ENCODE data around the gene EPHB1.
A peak's percentile ranks its signal among the peaks of the same experiment; 100 is the strongest.
"Not testable (repeated sequence)": the region's sequence is repeated elsewhere in the genome, so short reads cannot be mapped to it uniquely, and the experiment has no call there.

The EPHB1 gene

DNA sequence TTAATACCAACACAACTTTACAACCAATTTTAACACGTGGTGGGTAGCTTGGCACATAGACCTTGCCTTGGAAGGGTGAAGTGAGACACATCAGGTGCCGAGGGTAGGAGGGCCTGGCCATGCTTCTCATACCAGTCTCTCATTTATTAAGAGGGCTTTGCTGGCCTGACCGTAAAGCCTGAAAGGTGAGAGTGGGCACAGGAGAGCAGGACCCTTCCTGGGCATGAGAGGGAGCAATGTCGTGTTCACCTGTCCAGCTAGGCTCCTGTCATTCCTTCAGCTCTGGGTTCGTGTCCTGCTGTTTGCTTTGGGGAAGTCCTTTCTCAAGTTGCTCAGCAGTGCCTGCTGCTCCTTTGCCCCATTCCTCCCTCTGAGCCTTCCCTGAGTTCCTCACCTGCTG is 294.4 kb downstream of the EPHB1 start:
- no peak for DNase-seq

GRCh38 chr3:135090020-135090717 is 295.1 kb downstream of the EPHB1 start:
- no peak for DNase-seq

DNA sequence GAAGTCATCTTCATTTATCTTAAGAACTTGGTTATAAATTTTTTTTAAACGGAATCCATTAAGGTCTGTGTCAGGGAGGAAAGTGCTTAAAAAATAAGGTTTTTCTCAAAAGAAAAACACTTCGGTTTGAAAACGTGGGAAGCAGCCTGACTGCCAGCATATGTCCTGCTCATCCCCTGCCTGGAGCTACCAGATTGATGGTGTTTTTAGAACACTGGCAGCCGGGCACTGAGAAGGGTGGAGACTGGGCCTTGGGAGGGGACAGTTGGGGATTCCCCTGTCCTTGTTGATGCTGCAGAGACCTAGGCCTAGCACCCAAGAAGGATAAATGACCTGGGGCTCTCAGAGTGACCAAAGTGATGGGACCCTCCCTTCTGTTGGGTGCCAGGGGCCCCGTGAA is 296.9 kb downstream of the EPHB1 start:
- DNase-seq: no peak

- no peak for DNase-seq
Observed at GRCh38 chr3:135093121-135093520, 298.1 kb downstream of the EPHB1 start.

DNA sequence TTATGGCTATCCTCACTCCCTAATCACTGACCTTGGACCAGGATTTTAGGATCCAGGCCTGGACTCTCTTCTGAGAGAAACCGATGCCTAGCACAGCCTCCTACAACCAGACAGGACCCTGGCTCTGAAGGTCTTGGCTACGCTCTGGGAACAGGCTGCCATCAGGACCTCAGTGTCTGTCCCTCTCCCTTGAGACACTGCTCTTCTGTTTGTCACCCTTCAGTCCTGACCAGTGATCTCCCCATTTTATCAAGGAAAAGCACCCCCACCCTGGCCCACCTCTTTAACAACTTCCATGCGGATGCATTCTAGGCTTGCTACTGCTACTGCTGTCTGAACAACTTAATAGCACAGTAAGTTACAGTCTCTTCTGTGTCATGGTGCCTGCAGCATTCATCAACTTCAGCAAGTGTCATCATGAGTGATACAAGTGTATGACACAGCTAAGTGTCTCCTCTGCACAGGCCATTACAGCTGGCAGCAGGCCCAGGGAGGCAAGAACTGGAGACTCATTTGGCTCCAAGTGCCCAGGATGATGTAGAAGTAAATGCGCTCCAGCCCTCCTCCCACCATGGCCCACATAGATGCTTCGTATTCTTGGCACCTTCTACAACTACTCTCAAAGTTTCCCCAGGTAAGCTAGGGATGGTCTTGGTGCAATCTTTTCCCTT is 302.4 kb downstream of the EPHB1 start:
- DNase-seq: no peak

DNA sequence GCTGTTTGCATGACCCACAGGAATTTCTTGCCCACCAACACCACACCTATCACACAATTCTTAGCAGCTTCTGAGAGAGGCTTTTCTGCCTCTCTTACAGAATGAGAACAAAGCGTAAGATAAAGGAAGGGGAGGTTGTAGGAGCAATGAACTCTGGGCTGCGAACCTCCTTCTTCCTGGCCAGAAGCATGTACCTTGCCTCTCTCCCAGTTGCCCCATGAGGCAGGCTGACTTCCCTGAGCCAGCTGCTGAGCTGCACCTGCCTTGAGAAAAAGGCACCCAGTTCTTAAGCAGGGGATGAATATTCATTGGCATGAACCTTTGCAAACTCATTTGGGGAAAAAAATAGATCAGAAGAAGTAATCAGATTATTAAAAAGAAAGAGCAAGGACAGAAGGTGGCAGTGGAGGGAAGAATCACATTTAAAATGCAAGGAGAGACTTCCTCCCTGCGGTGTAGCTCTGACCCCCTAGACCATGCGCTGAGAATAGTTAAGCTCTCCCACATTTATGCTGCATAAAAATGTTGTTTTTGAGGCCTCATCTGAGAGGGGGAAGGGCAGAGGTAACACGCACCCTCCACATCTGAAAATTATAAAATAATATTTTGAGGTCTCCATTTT is 304.8 kb downstream of the EPHB1 start:
- DNase-seq: no peak

- no peak for DNase-seq
Observed at GRCh38 chr3:135100366-135100765, 305.3 kb downstream of the EPHB1 start.

DNA sequence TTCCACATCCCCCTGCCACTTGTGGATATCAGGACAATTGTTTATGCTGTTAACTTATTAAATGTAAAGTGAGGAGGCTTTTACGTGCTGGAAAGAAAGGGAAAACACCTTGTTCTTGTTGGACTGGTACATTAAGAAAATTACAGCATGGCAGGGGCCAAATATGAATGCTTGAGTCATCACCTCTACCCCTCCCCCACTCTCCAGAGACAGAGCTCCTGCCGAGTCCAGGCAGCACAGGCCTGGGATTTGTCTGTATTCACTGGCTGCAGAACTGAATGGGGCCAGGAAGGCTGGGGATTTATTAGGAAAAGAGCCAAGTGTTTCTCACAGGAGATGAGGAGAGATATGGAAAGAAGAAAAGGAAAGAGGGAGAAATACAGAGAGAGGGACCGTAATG is 308.9 kb downstream of the EPHB1 start:
- DNase-seq: no peak

- peak; percentile 49 for DNase-seq
Observed at GRCh38 chr3:135106445-135106844, 311.4 kb downstream of the EPHB1 start.

DNA sequence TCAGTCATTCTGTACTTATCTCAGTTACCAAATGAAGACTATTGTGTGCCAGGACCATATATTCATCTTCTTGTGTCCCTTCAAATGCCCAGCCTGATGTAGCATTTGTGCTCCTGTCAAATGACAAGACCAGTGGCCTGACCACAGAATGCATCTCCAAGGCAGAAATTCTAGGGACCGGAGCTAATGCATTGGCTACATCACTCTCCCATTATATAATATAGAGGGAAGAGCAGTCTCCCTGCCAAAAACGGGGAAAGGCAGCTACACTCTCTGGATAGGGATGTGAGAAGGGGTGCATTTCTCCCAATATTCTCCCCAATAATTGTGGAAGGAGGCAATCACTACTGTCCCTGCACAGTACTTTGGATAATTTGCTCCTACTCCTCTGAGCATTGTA is 312.0 kb downstream of the EPHB1 start:
- DNase-seq: no peak

GRCh38 chr3:135109681-135110080 is 314.6 kb downstream of the EPHB1 start:
- DNase-seq: no peak

DNA sequence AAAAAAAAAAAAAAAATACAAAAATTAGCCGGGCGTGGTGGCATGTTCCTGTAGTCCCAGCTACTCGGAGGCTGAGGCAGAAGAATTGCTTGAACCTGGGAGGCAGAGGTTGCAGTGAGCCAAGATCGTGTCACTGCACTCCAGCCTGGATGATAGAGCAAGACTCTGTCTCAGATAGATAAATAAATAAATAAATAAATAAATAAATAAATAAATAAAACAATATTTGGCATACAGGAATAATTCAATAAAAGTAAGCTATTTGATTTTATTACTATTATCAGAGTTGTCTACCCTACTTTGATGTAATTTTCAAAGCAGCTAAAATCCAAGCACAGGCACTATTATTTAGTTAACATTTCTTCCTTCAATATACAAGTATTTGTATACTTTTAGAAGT is 319.5 kb downstream of the EPHB1 start:
- not testable (repeated sequence) for DNase-seq

DNA sequence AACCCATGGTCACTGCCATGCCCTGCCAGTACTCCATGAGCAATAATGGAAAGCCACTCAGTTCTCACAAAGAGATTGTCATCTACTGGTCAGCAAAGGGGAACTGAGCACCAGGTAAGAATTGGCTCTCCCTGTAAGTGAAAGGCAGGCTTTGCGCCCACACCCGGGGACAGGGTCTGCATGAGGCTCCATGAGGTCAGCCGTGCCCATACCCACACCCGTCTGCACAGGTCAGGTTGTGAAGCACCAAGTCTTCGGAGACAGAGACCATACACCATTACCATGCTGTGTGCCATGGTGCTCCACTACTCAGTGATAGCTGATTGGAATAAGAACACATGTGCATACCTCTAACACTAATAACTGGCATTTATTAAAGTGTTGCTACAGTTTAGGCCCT is 322.9 kb downstream of the EPHB1 start:
- DNase-seq: no peak

- no peak for DNase-seq
Observed at GRCh38 chr3:135118792-135119191, 323.7 kb downstream of the EPHB1 start.

- DNase-seq: peak; percentile 45
Observed at GRCh38 chr3:135125171-135125801, 330.2 kb downstream of the EPHB1 start.

DNA sequence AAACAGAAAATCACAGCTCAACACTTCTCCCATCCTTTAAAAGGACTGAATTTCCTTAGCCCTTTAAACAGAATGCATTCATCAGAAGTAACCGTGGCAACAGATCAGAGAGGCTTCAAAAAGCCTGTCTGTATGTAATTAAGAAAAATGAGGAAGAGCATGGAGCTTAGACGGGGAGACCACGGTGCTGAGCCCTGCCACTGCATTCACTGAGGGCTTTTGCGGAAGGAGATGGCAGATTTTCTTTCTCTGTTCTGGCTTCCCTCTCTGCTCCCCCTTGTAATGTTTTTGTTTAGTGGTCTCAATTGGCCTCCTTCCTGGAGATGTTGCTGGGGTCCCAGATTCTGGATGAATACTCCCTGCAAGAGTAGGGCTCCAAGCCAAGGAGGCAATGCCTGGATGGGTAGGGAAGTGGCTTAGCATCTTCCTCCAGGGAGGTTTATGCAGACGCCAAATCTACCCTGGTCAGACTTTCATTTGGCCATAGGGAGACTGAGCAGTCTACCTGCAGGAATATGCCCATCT is 332.9 kb downstream of the EPHB1 start:
- no peak for DNase-seq

GRCh38 chr3:135128818-135129217 is 333.8 kb downstream of the EPHB1 start:
- DNase-seq: no peak

GRCh38 chr3:135131290-135131689 is 336.2 kb downstream of the EPHB1 start:
- no peak for DNase-seq

DNA sequence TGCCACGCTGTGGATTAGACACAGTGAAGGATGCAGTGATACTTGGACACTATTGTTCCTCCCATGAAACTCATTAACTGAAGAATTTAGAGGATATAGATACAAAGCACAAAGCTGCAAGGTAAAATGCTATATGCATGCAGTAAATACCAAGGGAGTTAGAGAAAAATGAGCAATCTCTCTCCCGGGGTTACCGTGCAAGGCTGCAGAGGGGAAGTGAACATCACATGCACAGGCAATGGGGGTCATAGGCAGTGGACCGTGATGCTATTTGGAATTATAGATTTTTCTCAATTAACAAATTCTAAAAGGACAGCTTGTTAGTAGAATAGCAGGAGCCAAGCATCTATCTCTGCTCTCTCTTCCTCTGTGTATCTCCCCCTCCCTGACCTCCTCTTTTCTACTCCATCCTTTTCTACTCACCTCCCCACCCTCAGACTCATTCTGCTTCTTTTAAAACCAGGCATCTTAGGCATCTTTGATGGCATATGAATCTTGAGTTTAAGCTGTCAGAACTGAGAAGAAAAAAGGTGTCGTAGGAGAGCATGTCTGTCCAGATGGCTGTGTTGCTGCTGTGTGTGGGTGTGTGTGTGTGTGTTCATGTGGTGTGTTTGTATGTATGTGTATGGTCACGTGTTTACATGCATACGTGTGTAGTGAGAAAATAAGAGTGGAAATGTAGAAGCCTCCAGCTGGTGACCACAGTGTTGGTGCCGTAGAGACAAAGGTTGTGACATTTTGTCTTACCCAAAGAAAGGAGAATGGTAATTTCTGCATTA is 339.0 kb downstream of the EPHB1 start:
- DNase-seq: no peak

DNA sequence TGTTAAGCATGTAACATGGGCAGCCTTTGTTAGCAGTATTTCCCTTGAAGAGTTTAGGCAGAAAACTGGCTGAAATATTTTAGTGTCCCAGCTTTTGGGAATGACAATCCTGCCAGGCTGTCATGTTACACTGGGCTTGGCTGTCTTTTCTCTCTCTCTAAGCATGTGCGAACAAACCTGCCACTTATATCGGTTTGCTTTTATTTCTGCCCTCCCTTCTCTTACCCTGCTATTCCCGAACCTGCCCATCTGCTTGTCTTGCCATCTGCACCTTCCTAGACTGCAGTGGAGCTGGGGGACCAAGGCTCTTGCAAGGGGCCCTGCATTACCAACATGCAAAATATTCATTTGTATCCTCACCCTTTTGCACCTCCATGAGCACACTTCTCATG is 339.6 kb downstream of the EPHB1 start:
- DNase-seq: no peak

- no peak for DNase-seq
Observed at GRCh38 chr3:135135445-135135844, 340.4 kb downstream of the EPHB1 start.

DNA sequence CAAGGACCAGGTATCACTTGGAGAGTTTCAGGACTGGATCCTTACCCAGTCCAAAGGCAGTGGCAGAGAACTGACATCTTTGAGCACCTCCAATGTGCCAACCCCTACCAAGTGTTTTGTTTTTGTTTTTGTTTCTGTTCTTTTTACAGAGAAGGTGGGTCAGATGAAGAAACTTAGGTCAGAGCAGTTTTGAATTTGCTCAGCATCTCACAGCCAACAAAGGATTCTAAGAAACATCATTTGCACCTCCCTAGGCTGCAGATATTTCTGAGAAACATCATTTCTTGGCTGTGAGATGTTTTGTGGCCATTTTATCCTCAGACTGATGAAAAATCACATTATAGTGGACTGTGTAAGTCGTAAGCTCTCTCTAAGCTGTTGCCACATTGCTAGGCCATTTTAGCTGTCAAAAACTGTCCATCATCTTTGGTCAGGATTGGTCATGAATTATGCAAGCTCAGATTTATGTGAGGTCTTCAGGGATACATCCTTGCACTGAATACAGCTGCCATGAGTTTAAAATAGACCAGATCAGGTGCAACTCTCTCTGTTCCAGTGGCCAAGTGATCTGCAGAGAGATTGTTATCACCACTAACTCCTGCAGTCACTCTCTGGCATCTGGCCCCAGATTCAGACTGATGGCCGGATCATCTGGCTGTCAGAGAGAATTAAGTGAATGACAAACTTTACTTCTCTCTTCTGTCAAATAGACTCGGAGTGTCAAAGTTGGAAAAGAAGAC is 341.5 kb downstream of the EPHB1 start:
- DNase-seq: no peak
